GM19239 (cell line): ENCODE results near the gene CD200.
A peak's percentile ranks its signal among the peaks of the same experiment; 100 is the strongest.

Experiments
- DNase-seq: peaks from one replicate; pipeline ENCODE4 v3.0.0; 2011; ENCODE audit warnings: low spot score; ENCODE audit not compliant: insufficient read length
- FAIRE-seq: peaks from 2 replicates; lab custom pipeline; 2011; peaks lifted over from hg19 to GRCh38; lab: Jason Lieb, UNC

CD200 gene, protein sequence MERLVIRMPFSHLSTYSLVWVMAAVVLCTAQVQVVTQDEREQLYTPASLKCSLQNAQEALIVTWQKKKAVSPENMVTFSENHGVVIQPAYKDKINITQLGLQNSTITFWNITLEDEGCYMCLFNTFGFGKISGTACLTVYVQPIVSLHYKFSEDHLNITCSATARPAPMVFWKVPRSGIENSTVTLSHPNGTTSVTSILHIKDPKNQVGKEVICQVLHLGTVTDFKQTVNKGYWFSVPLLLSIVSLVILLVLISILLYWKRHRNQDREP

DNA sequence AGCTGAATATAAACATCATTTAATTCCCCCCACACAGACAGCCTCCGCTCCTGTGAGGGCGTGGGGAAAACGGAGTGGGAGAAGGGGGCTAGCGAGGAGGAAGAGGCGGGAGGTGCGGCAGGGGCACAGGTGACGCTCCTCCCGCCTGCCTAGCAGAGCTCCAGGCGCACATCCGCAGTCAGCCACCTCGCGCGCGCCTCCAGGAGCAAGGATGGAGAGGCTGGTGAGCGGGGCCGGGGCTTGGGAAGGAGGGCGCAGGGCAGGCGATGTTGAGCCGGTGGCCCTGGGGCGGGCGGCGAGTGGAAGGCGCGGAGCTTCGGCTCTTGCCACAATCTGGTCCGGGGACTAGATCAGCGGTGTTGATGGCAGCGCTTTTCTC lies at the start of gene CD200:
Gene CD200, plus strand, starts transcription at position 155 of the 379 bp plus-strand sequence. Its CDS starts 57 bp downstream, at position 212.
- peak; percentile 84 for FAIRE-seq
- DNase-seq, result peak; percentile 13

DNA sequence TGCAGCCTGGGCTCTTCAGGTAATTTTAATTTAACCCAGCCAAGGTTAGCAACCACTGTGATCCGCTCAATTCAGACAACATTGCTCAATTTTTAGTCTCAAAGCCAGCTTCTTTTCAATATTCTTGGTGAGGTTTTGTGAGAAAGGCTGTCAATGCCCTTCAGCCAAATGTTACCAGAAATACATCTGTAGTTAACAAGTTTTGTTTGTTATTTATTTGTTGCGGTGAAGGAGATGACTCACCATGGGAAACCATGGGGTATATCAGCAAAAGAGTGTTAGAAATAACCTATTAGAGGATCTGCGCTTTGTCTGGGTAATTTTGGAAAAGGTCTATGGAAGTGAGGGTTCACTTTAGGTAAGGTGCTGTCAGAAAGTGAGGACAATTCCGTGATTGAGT lies 43.9 kb upstream of the CD200 start:
- DNase-seq (no peak), FAIRE-seq (no peak)

DNA sequence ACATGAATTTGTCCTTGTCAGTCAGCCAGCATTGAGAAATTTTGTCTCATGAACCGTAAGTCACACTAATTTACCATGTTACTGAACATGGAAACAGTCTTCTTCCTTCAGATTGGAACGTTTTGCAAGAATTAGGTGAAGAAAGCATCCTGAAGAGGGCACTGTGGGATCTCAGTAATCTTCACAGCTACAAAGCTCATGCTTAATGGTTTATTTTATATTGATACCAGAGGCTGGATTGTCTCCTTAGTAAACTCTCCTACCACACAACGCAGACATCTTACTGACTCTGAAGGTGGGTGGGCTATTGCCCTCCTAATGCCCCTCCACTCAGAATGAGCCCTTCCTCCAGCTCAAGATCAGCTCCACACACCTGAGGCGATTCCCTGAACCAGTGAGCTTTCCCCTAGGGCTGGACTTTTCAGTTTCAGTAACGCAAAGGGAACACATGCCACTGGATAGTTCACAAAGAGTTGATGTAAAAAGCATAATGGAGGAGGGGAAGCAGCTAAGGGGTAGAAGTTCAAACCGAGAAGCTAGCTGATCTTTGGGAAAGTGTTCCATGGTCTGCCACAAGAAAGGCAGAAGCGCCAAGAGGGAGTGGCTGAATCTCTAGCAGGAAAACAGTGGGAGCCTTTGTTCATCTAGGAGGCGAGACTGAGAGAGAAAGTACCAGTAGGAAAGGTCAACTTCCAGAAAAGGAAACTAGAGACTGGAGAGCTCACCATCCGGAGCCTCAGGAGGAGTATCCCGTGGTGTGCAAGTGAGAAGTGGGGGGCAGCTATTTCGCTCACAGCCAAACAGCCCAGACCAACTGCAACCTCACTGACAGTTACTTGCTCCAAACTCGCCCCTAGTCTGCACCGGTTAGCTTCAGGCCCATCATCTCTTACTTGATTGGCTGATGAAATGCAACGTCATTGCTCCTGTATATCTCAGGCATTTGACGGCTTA lies 39.3 kb upstream of the CD200 start, which contains the start of gene SLC9C1:
Gene SLC9C1, minus strand, starts transcription at position 849 of the 954 bp plus-strand sequence. CDS start 7,425 bp downstream, outside the sequence.
- FAIRE-seq (peak; percentile 85), DNase-seq (no peak)

DNA sequence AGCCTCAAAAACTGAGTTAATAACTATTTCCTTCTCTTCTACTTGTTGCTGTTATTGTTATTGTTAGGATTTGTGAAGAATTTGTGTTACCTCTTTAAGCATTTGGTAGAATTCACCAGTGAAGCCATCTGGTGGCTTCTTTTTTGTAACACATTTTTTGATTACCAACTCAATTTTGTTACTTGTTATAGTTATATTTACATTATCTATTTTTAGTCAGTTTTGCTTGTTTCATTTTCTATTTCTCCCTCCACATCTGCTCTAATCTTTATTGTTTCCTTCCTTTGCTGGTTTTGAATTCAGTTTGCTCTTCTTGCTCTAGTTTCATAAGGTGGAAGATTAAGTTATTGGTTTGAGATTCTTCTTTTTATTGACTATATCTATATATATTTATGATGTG lies 35.2 kb upstream of the CD200 start:
- DNase-seq (no peak), FAIRE-seq (peak; percentile 62)

DNA sequence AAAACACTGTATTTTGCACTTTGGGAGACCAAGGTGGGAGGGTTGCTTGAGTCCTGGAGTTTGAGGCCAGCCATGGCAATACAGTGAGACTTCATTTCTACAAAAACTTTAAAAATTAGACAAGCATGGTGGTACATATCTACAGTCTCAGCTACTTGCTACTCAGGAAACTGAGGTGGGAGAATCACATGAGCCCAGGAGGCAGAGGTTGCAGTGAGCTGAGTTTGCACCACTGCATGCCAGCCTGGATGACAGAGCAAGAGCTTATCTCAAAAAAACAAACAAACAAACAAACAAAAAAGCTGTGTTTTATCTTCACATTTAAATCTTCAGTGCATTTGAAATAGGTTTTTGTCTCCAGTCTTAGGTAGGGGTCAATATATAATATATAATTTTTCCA lies 34.2 kb upstream of the CD200 start:
- DNase-seq (no peak), FAIRE-seq (no peak)

DNA sequence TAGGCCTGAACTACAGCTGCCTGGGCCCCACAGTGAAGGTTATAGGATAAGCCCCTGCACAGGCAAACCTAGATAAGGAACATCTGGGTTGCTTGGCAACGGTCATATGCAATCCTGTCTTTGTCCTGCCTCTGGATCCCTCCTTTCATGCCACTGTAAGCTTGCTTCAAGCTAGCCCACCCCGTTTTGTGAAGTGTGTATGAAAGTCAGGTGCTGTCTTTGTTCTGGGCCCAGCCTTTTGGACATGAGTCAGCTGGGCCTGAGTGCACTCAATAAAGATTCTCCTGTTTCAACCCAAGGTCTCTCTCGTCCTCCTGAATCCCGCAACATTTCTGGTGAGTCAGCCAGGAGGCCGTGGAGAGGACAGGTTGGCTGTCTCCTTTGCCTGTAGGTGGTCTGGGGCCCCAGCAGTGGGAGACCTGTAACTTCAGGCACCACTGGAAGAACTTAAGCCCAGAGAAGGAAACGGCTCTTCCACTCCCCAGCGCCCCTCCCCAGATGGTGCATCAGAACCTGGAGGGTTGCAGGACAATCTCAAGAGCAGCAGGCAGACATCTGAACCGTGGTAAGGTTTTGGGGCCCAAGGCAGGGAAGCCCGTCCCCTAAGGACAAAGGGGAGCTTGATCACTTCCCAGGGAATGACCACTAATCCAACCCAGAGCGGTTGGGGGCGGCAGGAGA lies 30.7 kb upstream of the CD200 start:
- peak; percentile 42 for FAIRE-seq
- DNase-seq, result no peak

DNA sequence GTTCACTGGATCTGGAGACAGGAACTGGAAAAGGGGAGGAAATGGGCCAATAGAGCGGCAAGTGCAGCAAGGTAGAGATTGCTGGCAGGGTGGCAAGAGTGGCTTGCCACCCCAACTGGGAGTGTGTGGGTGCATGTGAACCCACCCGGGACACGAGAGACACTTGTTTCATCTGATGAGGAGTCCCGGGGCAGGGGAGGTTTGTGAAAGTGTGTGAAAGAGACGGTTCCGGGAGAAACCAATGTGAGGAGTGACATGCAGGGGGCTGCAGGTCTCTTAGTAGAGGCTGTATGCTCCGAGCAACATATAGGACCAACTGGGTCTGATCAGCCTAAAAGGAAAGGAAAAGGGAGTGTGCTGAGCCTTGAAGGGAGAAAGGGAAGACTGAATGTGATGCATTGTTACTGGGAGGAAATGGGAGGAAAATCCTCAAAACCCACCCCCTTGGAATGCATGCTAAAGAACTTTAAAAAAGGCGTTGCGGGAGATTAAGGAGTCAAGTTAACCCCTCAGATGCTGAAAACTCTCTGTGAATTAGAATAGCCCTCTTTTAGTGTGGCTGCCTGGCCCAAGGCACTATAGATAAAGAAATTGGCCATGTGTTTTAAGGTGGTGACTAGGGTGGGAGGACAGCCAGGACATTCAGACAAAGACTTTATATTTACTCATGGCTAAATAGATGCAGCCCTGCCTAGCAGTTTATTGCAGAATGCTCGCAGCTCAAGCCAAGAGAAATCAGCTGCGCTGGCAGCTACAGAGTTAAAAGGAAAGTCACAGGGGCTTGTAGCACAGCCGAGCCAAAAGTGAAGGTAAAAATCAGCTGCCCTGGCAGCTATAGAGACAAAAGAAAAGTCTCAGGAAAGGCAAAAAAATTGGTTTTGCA lies 29.8 kb upstream of the CD200 start:
- FAIRE-seq (peak; percentile 87), DNase-seq (no peak)

DNA sequence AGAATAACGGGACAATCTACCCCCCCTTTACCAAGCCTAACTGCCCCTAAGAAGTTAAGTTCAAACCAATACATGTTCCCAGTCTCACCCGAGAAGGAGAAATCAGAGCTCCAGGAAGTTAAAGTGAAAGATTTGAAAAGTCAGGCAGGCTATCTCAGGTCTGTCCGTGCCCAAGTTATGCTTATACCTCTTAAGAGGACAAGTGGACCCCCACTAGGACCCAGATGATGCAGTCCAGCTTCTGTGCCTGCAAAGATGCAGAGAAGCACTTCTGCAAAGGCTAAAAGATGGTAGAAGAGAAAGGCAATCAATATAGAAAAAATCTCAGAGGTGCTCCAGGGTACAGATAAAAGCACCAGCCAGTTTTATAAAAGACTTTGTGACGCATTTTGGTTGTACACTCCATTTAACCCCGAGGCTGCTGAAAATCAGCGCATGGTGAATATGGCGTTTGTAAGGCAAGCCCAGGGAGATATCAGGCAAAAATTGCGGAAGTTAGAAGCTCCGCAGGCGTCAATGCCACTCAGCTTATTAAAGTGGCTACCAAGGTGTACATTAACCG lies 29.1 kb upstream of the CD200 start:
- DNase-seq, result no peak

DNA sequence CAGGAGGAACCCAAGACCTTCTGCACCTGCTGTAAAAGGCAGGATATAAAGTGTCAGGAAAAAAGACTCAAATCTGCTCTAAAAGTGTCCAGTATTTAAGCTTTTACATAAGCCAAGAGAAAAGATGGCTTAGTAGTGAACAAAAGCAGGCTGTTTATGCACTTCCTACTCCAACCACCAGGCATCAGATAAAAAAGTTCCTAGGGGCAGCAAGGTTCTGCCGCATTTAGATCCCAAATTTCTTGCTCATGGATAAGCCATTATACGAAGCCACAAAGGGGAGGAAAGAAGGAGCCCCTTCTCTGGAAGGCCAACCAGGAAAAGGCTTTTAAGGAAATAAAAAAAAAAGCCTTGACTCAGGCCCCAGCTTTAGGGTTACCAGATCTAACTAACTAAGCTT lies 28.3 kb upstream of the CD200 start:
- FAIRE-seq (no peak), DNase-seq (no peak)

More for the DNA sequence above, 29.1 kb upstream of the CD200 start:
- no peak for FAIRE-seq

DNA sequence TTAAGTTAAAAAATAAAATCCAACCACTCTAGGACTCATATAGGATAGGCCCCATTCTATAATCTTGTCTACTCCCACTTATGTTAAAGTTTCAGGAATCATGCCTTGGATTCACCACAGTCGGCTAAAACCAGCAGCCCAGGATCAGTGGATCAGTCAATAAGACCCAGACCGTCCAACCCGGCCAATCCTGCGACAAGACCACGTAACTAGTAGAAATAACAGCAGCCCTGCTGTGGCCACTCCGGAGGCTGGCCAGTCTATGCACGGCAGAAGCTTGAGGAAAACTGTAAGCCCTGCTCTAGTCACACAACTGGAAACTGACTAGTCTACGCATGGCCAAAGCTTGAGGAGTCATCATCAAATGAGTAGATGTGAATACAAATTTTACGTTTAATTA lies 26.1 kb upstream of the CD200 start:
- no peak for FAIRE-seq

DNA sequence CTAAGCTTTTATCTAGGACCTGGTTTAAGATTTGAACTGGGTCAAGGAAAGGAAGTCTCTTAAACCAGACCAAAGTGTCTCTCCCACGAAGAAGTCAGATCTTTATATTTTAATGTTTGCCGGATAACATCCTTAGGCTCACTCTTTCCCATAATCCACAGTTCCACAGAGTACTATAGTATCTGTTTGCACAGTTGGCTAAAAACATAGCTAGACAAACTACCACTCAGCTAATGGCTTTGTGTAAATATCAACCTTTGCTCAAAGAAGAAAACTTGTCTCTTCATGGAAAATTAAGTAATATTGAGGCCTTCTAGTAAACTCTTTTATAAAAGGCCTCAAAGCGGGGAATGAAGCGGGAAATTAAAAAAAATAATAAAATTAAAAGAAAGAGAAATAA lies 25.4 kb upstream of the CD200 start:
- FAIRE-seq, result no peak
- DNase-seq, result no peak

More for the DNA sequence above, 26.1 kb upstream of the CD200 start:
- no peak for DNase-seq

DNA sequence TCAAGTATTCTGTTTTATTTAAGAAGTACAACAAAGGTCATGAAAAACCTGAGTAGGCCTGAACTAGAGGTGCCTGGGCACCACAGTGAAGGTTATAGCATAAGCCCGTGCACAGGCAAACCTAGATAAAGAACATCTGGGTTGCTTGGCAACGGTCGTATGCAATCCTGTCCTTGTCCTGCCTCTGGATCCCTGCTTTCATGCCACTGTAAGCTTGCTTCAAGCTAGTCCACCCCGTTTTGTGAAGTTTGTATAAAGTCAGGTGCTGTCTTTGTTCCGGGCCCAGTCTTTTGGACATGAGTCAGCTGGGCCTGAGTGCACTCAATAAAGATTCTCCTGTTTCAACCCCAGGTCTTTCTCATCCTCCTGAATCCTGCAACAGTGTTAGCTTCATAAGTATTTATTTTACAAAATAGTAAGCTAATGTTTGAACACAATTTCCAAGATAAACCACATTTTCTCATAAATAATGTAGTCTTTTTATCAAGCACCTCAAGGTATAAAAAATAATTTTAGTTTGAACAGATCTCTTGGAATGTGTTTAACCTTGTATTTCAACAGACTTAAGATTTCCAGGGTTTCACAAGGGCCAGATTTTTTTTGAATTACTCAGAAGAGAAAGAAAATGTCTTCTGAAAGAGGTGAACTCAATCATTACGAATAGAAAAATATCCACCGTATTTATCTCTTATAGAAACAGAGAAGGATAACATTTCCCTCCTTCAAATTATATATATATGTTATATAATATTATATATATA lies 24.6 kb upstream of the CD200 start:
- FAIRE-seq, result no peak

DNA sequence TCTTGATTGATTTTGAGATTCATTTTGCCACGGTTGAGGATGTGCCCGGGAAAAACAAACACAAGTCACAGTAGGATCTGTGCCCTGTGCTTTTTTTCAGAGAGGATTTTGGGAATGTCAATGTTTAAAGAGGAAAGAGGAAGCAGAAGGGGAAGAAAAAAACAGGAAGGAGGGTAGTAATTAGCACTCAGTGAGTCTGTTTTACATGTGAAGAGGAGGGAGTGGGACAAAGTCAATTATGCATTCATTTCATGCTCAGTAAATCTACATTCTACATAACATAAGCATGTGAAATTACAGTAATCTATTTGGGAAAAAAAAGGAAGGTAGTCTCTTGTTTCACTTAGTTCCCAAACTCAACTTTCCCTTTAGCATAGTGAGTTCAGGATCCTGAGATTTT lies 18.3 kb upstream of the CD200 start:
- no peak for FAIRE-seq

More for the DNA sequence above, 24.6 kb upstream of the CD200 start:
- no peak for DNase-seq

DNA sequence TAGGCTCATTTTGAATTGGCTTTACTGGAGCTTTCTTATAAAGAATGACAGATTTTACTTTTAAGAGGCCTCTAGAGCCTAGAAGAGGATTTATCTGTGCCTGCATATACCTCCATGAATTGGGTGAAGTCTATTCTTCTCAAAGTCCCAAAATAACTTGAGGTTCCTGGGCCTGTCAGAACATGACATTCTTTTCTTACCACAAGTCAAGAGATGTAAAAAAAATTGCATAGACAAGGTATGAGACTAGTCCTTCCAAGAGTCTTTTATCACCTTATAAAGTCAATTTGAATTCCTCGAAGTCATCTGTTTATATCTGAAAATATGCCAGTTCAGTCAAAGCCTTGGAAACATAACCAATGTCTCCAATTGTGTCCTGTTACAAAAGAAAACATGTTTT lies 17.2 kb upstream of the CD200 start:
- no peak for DNase-seq

More for the DNA sequence above, 18.3 kb upstream of the CD200 start:
- no peak for DNase-seq

DNA sequence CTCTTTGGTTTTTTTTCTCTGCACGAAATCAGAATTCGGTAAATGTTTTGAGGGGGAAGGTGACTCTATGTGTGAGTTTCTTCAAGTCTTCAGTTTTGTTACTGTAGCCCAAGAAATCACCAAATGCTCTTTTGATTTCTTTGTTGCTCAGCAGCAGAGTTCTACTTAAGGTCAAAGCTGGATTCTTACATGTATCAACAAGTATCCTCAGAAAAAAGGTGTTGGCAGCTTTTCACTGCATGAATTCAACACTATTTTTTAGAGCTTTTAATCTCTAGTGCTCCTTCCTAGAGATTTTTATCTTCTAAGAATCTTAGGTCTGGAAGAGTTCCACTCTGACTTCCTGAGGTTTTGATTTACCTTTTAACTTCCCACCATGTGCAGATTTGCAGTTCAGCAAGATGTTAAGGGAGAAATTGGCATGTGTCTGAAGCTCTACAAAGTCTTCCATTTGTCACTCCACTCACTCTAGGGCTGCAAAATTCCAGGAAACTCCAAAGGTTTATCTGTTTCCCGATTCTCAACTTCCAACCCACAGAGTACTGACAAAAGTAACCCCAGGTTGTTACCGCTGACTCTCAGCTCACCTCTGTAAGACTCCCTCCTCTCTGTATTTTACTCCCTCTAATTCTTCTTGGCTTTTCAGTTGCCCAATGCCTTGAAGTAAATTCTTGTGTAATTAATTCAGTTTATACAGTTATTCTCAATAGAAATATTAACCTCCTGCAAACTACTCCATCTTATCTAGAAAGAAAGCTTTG lies 13.3 kb upstream of the CD200 start:
- no peak for FAIRE-seq
- no peak for DNase-seq

More for the DNA sequence above, 17.2 kb upstream of the CD200 start:
- peak; percentile 26 for FAIRE-seq

DNA sequence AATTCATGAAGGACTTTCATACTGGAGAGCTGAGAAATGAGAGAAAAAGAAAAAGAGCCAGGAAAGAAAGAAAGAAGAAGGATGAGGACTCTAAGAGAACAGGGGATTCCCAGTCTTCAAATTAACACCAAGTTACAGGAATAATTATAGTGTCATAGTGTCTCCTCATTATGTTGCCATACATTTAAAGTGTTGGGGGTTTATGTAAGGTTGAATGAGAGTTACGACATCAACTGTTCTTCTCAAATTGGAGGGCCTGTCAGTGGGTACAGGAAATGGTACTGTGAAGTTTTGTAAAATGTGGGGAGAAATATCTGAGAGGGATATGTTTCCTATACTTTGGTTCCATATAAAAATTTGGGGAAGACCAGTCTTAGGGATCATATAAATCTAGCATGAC lies 12.3 kb upstream of the CD200 start:
- no peak for DNase-seq
- peak; percentile 55 for FAIRE-seq

DNA sequence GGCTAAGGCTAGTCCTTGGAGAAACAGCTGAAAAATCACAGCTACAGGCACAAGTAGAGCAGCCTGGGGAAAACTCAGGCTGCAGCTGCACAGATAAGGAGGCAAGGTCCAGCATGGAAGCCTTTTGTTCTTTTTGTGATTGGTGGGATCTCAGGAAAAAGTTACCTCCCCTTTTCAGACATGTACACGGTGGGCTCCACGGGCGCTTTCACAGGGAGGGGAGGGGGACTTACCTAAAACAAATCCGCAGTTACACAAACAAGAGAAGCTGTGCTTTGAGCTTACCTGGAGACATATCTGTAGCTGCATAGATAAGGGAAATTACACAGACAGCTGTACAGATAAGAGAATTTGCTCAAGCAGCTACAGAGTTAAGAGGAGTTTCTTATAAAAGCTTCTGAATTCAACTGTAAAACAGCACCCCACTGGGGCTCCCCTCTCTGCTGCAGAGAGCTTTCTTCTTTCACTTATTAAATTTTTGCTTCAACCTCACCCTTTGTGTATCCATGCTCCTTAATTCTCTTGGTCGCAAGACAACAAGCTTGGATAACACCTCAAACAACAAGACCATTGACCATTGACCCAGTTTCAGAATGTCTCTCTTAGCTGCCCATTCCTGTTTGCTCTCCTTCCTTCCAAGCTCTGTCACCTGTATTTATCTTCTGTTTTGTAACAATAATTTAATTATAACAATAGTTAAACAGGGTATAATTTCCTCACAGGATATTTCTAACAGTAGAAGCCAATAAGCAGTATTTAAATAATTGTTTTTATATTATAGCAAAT lies 10.9 kb upstream of the CD200 start:
- no peak for DNase-seq
- FAIRE-seq, result no peak
